RWPE2 (cell line): Measurements from ENCODE around the gene SSC5D.

Experiments used
- ATAC-seq: fragments of 200-7000 bp; cut with Tn5 transposase; 3 replicates; pipeline ENCODE4 v1.9.1; 2021; ENCODE audit warnings: low read depth
- DNase-seq: peaks from one replicate; pipeline ENCODE4 v3.0.0-alpha.2; 2020; ENCODE audit warnings: low spot score
- H3K27ac ChIP-seq: fragments of 450-650 bp; 2 replicates; pipeline ENCODE4 v1.5.1; 2017; ENCODE audit warnings: mild to moderate bottlenecking; ENCODE audit not compliant: poor library complexity, severe bottlenecking
- H3K27me3 ChIP-seq: fragments of 250-450 bp; sonication (Bioruptor Pico); 2 replicates; pipeline ENCODE4 v1.5.1; 2021; ENCODE audit warnings: mild to moderate bottlenecking, moderate library complexity; ENCODE audit not compliant: insufficient read depth, poor library complexity, severe bottlenecking
- H3K36me3 ChIP-seq: fragments of 250-450 bp; sonication (Bioruptor Pico); 2 replicates; pipeline ENCODE4 v1.5.1; 2020; ENCODE audit warnings: low read depth, mild to moderate bottlenecking, moderate library complexity
- H3K4me1 ChIP-seq: fragments of 250-450 bp; sonication (Bioruptor Pico); 2 replicates; pipeline ENCODE4 v1.5.1; 2021; ENCODE audit warnings: mild to moderate bottlenecking, moderate library complexity; ENCODE audit not compliant: insufficient read depth, poor library complexity, severe bottlenecking
- H3K4me3 ChIP-seq: fragments of 250-450 bp; sonication (Bioruptor Pico); 2 replicates; pipeline ENCODE4 v1.5.1; 2021; ENCODE audit warnings: mild to moderate bottlenecking, moderate library complexity; ENCODE audit not compliant: severe bottlenecking
- H3K9me3 ChIP-seq: fragments of 250-450 bp; sonication (Bioruptor Pico); 2 replicates; pipeline ENCODE4 v1.5.1; 2021; ENCODE audit warnings: mild to moderate bottlenecking, moderate library complexity; ENCODE audit not compliant: severe bottlenecking
- CTCF ChIP-seq: fragments of 450-650 bp; IDR thresholded peaks from one replicate; pipeline ENCODE4 v1.5.1; 2017; ENCODE audit warnings: mild to moderate bottlenecking, moderate library complexity; ENCODE audit not compliant: poor library complexity, severe bottlenecking

SSC5D gene

DNA sequence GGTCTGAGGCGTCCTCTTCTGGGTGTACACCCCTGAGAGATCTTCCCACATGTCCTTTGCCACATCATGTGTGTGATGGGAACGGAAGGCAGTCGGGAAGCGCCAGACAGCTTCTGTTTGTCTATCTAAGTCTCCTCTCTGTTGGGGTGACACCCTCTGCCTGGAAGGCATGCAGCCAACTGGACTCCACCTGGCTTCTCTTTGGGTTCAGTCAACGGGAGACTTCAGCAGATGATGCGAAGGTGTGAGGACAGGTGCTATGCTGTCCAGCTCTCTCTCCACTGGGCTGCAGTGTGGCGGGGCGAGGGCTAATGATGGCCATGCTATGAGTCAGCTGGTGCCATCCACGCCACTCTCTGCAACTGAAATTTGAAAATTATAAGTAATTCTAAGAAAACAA lies 71.4 kb downstream of the SSC5D start:
- H3K27me3 ChIP-seq = no peaks in the 10 kb centered on the region
- no peak for TF ChIP-seq CTCF
- no peaks in the 10 kb centered on the region for H3K9me3 ChIP-seq
- DNase-seq (no peak), ATAC-seq (no peak)
- no peak overlapping the region for H3K27ac ChIP-seq
- no peaks in the 10 kb centered on the region for H3K4me1 ChIP-seq
- H3K4me3 ChIP-seq = no peak overlapping the region
- H3K36me3 ChIP-seq = no peaks in the 10 kb centered on the region

DNA sequence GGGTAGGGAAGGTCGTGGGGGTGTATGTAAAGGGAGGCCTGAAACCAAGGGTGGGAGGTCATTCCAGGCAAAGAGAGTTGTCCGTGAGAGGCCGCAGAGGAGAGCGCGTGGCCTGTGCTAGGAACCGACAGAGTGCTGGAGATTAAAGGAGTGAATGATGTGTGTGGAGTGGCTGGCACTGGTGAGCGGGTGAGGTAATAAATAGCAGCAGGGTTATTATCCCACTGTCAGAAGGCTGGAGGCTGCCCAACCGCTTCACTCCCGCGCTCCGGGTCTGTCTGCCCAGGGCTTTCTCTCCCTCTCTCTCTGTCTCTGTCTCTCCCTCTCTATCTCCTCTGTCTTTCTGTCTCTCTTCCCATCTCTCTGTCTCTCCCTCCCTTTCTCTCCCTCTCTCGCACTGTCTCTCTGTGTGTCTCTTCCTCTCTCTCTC lies 75.0 kb downstream of the SSC5D start:
- H3K4me1 ChIP-seq = no peaks in the 10 kb centered on the region
- no peak overlapping the region for H3K27ac ChIP-seq
- DNase-seq = no peak
- no peaks in the 10 kb centered on the region for H3K27me3 ChIP-seq
- H3K36me3 ChIP-seq = no peaks in the 10 kb centered on the region
- no peak for ATAC-seq
- H3K4me3 ChIP-seq = no peak overlapping the region
- no peak for TF ChIP-seq CTCF
- H3K9me3 ChIP-seq = no peaks in the 10 kb centered on the region

DNA sequence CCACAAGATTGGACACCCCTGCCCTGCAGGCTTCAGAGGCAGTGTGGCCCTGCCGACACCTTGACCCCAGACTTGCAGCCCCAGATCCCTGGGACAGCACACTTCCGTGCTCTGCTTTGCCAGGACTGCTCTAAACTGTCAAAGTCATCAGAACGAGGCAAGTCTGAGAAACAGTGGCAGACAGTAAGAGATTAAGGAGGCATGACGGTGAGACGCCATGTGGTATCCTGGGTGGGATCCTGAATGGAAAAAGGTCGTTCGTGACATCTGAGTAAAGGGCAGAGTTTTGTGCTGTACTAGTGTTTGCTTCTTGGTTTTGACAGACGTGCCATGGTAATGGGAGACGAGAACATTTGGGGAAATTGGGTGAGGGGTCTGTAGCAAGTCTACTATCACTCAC lies 78.6 kb downstream of the SSC5D start:
- no peaks in the 10 kb centered on the region for H3K27me3 ChIP-seq
- ATAC-seq (no peak), DNase-seq (no peak)
- no peaks in the 10 kb centered on the region for H3K36me3 ChIP-seq
- no peaks in the 10 kb centered on the region for H3K4me1 ChIP-seq
- H3K27ac ChIP-seq = no peak overlapping the region
- no peaks in the 10 kb centered on the region for H3K9me3 ChIP-seq
- TF ChIP-seq CTCF = no peak
- no peak overlapping the region for H3K4me3 ChIP-seq

GRCh38 chr19:55567708-55568328 lies 79.6 kb downstream of the SSC5D start:
- DNase-seq (no peak), ATAC-seq (no peak)
- Histone ChIP-seq H3K4me3 (no peak overlapping the region), H3K27me3 (no peaks in the 10 kb centered on the region), H3K4me1 (no peaks in the 10 kb centered on the region), H3K9me3 (no peaks in the 10 kb centered on the region), H3K36me3 (no peaks in the 10 kb centered on the region), H3K27ac (no peak overlapping the region)
- no peak for TF ChIP-seq CTCF
